Brain pericyte (primary cell): ENCODE data around the gene ZNRF2.
"Not testable (repeated sequence)": the region's sequence is repeated elsewhere in the genome, so short reads cannot be mapped to it uniquely, and the experiment has no call there.

Source experiments
- DNase-seq: peaks from one replicate; pipeline ENCODE4 v3.0.0-alpha.2; 2012; ENCODE audit warnings: low read depth, low spot score

The ZNRF2 gene

GRCh38 chr7:30287625-30288024 is 3.2 kb downstream of the ZNRF2 start:
- DNase-seq = not testable (repeated sequence)

- DNase-seq = not testable (repeated sequence)
Measured at GRCh38 chr7:30289634-30290033, 5.2 kb downstream of the ZNRF2 start.

GRCh38 chr7:30290317-30290716 is 5.9 kb downstream of the ZNRF2 start:
- DNase-seq = not testable (repeated sequence)

- not testable (repeated sequence) for DNase-seq
Measured at GRCh38 chr7:30292416-30293038, 8.1 kb downstream of the ZNRF2 start.

GRCh38 chr7:30296304-30296703 is 11.9 kb downstream of the ZNRF2 start:
- DNase-seq = not testable (repeated sequence)

- not testable (repeated sequence) for DNase-seq
Measured at GRCh38 chr7:30297499-30297898, 13.1 kb downstream of the ZNRF2 start.

- not testable (repeated sequence) for DNase-seq
Measured at GRCh38 chr7:30298409-30298808, 14.0 kb downstream of the ZNRF2 start.

GRCh38 chr7:30301751-30302150 is 17.4 kb downstream of the ZNRF2 start:
- no peak for DNase-seq

- DNase-seq = no peak
Measured at GRCh38 chr7:30302656-30303311, 18.4 kb downstream of the ZNRF2 start.

GRCh38 chr7:30303312-30304039 is 19.1 kb downstream of the ZNRF2 start:
- DNase-seq = no peak

- DNase-seq = no peak
Measured at GRCh38 chr7:30304177-30304884, 19.9 kb downstream of the ZNRF2 start.

GRCh38 chr7:30306976-30307375 is 22.6 kb downstream of the ZNRF2 start:
- no peak for DNase-seq

- no peak for DNase-seq
Measured at GRCh38 chr7:30308389-30308788, 24.0 kb downstream of the ZNRF2 start.

GRCh38 chr7:30309302-30309701 is 24.9 kb downstream of the ZNRF2 start:
- no peak for DNase-seq

- no peak for DNase-seq
Measured at GRCh38 chr7:30309842-30310435, 25.5 kb downstream of the ZNRF2 start.

- no peak for DNase-seq
Measured at GRCh38 chr7:30310674-30311362, 26.4 kb downstream of the ZNRF2 start.

- no peak for DNase-seq
Measured at GRCh38 chr7:30312178-30312577, 27.8 kb downstream of the ZNRF2 start.

GRCh38 chr7:30313348-30313747 is 29.0 kb downstream of the ZNRF2 start:
- DNase-seq = no peak

- DNase-seq = no peak
Measured at GRCh38 chr7:30313793-30314192, 29.4 kb downstream of the ZNRF2 start.

GRCh38 chr7:30315589-30315988 is 31.2 kb downstream of the ZNRF2 start:
- DNase-seq = no peak

- no peak for DNase-seq
Measured at GRCh38 chr7:30320392-30320791, 36.0 kb downstream of the ZNRF2 start.
